Duodenal mucosa (tissue), 2 donors: ENCODE measurements around the gene LEMD1.
"Not testable (repeated sequence)": the region's sequence is repeated elsewhere in the genome, so short reads cannot be mapped to it uniquely, and the experiment has no call there.

Experiments
- H3K27ac ChIP-seq: one replicate; pipeline ENCODE4 v1.7.0; 2013; ENCODE audit warnings: low read depth, low read length
- H3K27me3 ChIP-seq, 2 donors: one replicate each; pipeline ENCODE4 v1.7.0; 2013; ENCODE audit warnings: low read length in 2 of 2, control low read depth in 1 of 2; ENCODE audit not compliant: insufficient read depth in 2 of 2, control insufficient read depth in 1 of 2
- H3K36me3 ChIP-seq, 2 donors: one replicate each; pipeline ENCODE4 v1.7.0; 2013; ENCODE audit warnings: low read length in 2 of 2, control low read depth in 1 of 2; ENCODE audit not compliant: insufficient read depth in 2 of 2, control insufficient read depth in 1 of 2
- H3K4me1 ChIP-seq, 2 donors: one replicate each; pipeline ENCODE4 v1.7.0; 2013; ENCODE audit warnings: low read length in 2 of 2, control low read depth in 1 of 2; ENCODE audit not compliant: insufficient read depth in 2 of 2, control insufficient read depth in 1 of 2
- H3K4me3 ChIP-seq, 2 donors: one replicate each; pipeline ENCODE4 v1.7.0; 2013; ENCODE audit warnings: low read length in 2 of 2, low read depth in 1 of 2
- H3K9ac ChIP-seq, 2 donors: one replicate each; pipeline ENCODE4 v1.7.0; 2013; ENCODE audit warnings: low read length in 2 of 2, low read depth in 1 of 2
- H3K9me3 ChIP-seq, 2 donors: one replicate each; pipeline ENCODE4 v1.7.0; 2013; ENCODE audit warnings: low read length in 2 of 2, control low read depth in 1 of 2; ENCODE audit not compliant: control insufficient read depth in 1 of 2

The LEMD1 gene

DNA sequence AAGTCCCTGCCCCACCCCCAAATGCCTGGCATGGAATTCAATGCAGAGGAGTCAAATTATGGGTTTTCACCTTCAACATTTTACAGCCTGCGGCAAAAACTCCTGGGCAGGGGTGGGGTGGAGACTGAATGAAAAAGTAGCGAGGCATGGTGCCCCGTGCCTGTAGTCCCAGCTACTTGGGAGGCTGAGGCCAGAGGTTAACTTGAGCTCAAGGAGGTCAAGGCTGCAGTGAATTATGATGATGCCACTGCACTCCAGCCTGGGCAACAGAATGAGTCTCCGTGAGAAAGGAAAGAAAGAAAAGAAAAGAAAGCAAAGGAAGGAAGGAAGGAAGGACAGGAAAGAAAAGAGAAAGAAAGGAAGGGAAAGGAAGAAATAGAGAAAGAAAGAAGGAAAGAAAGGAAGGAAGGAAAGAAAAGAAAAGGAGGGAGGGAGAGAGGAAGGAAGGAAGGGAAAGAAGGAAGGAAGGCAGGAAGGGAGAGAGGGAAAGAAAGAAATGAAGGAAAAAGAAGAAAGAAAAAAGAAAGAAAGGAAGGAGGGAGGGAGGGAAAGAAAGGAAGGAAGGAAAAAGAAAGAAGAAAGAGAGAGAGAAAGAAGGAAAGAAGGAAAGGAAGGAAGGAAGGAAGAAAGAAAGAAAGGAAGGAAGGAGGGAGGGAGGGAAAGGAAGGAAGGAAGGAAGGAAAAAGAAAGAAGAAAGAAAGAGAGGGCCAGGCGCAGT, 11.1 kb downstream of the LEMD1 start:
- no peaks in the 10 kb centered on the region for H3K27me3 ChIP-seq
- no peaks in the 10 kb centered on the region for H3K36me3 ChIP-seq
- H3K4me3 ChIP-seq: no peak overlapping the region
- no peak overlapping the region for H3K27ac ChIP-seq
- H3K4me1 ChIP-seq: no peaks in the 10 kb centered on the region
- H3K9me3 ChIP-seq: no peaks in the 10 kb centered on the region
- no peak overlapping the region for H3K9ac ChIP-seq

DNA sequence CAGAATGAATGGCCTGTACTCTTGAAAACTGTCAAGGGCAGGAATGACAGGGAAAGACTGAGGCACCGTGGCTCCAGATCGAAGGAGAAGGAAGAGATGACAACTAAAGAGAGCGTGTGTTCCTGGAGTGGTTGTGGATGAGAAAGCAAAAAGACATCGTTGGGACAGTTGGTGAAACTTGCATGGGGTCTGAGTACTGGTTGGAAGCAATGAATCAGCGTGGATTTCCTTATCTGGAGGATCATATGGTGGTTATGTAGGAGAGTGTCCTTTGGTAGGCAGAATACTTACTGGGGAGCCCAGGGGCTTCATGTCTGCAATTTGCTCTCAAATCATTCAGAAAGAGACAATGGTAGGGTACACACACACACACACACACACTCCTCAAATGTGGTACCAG, 13.9 kb downstream of the LEMD1 start:
- Histone ChIP-seq H3K4me1 (no peaks in the 10 kb centered on the region), H3K27me3 (no peaks in the 10 kb centered on the region), H3K9me3 (no peaks in the 10 kb centered on the region)

DNA sequence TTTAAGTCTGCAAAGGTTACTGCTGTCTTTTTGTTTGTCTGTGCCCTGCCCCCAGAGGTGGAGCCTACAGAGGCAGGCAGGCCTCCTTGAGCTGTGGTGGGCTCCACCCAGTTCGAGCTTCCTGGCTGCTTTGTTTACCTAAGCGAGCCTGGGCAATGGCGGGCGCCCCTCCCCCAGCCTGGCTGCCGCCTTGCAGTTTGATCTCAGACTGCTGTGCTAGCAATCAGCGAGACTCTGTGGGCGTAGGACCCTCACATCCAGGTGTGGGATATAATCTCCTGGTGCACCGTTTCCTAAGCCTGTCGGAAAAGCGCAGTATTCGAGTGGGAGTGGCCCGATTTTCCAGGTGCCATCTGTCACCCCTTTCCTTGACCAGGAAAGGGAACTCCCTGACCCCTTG, 15.6 kb downstream of the LEMD1 start:
- H3K4me1 ChIP-seq, H3K9me3 ChIP-seq, H3K9ac ChIP-seq, H3K27ac ChIP-seq, H3K27me3 ChIP-seq, H3K4me3 ChIP-seq, H3K36me3 ChIP-seq: not testable (repeated sequence)

More for the DNA sequence above, 13.9 kb downstream of the LEMD1 start:
- H3K27ac ChIP-seq: no peak overlapping the region
- no peak overlapping the region for H3K4me3 ChIP-seq
- H3K36me3 ChIP-seq: no peaks in the 10 kb centered on the region
- no peak overlapping the region for H3K9ac ChIP-seq

DNA sequence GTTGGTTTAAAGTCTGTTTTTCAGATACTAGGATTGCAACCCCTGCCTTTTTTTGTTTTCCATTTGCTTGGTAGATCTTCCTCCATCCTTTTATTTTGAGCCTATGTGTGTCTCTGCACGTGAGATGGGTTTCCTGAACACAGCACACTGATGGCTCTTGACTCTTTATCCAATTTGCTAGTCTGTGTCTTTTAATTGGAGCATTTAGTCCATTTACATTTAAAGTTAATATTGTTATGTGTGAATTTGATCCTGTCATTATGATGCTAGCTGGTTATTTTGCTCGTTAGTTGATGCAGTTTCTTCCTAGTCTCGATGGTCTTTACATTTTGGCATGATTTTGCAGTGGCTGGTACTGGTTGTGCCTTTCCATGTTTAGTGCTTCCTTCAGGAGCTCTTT, 17.4 kb downstream of the LEMD1 start:
- not testable (repeated sequence) for H3K9me3 ChIP-seq, H3K27ac ChIP-seq, H3K4me3 ChIP-seq, H3K9ac ChIP-seq, H3K36me3 ChIP-seq, H3K4me1 ChIP-seq, H3K27me3 ChIP-seq

- H3K27me3 ChIP-seq: peaks cover 0 to 2% of the 10 kb centered on the region in 2 donors
- no peak overlapping the region for H3K4me3 ChIP-seq
- no peak overlapping the region for H3K9ac ChIP-seq
- H3K9me3 ChIP-seq: no peaks in the 10 kb centered on the region
- no peak overlapping the region for H3K27ac ChIP-seq
- no peaks in the 10 kb centered on the region for H3K4me1 ChIP-seq
- H3K36me3 ChIP-seq: no peaks in the 10 kb centered on the region
Observed at GRCh38 chr1:205398586-205398985, 23.3 kb downstream of the LEMD1 start.

DNA sequence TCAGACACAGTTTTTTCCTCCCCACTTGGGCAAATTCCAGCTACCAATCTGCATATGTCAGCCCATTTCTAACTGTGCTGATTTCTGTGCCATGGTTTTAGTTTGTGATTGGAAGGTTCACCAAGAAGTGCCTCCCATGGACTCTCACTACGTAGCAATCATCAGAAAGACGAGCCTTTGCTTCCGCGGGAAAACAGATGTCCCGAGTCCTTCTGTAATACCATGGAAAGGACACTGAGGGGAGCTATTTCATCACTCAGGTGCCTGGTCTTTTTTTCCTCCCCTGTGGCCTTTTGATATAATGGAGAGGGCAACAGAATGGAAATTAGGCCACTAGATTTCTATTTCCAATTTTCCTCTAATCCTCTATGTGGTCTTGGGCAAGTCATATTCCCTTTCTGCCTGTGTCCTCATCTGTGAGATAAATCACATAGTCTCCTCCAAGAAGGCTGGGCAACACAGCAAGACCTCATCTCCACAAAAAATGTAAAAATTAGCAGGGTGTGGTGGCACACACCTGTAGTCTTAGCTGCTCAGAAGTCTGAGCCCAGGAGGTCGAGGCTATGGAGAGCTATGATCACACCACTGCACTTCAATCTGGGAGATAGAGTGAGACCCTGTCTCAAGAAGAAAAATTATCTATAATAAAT, 24.8 kb downstream of the LEMD1 start:
- Histone ChIP-seq H3K36me3 (no peaks in the 10 kb centered on the region), H3K27ac (no peak overlapping the region), H3K4me3 (no peak overlapping the region), H3K4me1 (no peaks in the 10 kb centered on the region), H3K27me3 (peaks cover 0 to 2% of the 10 kb centered on the region in 2 donors), H3K9ac (no peak overlapping the region), H3K9me3 (no peaks in the 10 kb centered on the region)

DNA sequence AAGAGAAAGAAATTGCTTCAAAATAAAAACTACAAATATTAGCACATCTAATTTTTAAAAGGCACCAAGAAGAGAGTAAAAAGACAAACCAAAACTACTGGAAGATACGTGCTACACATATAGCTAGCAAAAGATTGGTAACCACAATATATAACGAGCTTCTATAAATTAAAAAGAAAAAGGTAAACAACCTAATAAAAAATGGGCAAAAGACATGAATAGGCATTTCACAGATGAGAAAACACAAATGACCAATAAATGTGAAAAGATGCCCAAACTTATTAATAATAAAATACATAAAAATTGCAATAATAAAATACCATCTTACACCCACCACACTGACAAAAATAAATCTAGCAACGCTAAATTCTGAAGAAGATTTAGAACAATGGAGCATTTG, 26.2 kb downstream of the LEMD1 start:
- Histone ChIP-seq H3K27ac (no peak overlapping the region), H3K9ac (no peak overlapping the region), H3K4me1 (peaks cover 0 to 5% of the 10 kb centered on the region in 2 donors), H3K4me3 (no peak overlapping the region), H3K27me3 (peaks cover 0 to 2% of the 10 kb centered on the region in 2 donors), H3K36me3 (no peaks in the 10 kb centered on the region), H3K9me3 (no peaks in the 10 kb centered on the region)

- Histone ChIP-seq H3K27me3 (peaks cover 0 to under 1% of the 10 kb centered on the region in 2 donors), H3K9me3 (no peaks in the 10 kb centered on the region), H3K36me3 (no peaks in the 10 kb centered on the region), H3K9ac (no peak overlapping the region), H3K4me1 (peaks cover 0 to 5% of the 10 kb centered on the region in 2 donors), H3K27ac (no peak overlapping the region), H3K4me3 (no peak overlapping the region)
Observed at GRCh38 chr1:205392650-205393049, 29.2 kb downstream of the LEMD1 start.

- Histone ChIP-seq H3K4me3 (no peak overlapping the region), H3K9me3 (no peaks in the 10 kb centered on the region), H3K9ac (no peak overlapping the region), H3K27ac (no peak overlapping the region), H3K36me3 (no peaks in the 10 kb centered on the region), H3K27me3 (no peaks in the 10 kb centered on the region), H3K4me1 (peaks cover 0 to 5% of the 10 kb centered on the region in 2 donors)
Observed at GRCh38 chr1:205391386-205391785, 30.5 kb downstream of the LEMD1 start.

DNA sequence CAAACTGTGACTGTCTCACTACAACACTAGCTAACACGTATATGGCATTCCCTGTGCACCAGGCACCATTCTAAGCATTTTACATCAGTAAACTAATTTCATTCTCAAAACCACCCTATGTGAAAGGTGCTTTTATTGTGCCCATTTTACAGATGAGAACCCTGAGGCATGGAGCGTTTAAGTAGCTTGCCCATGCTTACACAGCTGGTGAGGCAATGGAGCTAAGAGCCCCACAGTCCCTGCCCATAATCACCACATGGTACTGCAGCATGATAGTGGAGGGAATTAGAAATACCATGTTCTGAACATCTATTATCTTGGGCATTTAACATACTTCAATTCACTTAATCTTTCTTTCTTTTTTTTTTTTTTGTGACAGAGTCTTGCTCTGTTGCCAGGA, 34.0 kb downstream of the LEMD1 start:
- Histone ChIP-seq H3K9ac (no peak overlapping the region), H3K27me3 (no peaks in the 10 kb centered on the region), H3K36me3 (no peaks in the 10 kb centered on the region), H3K27ac (no peak overlapping the region), H3K9me3 (no peaks in the 10 kb centered on the region), H3K4me1 (peaks cover 0 to 5% of the 10 kb centered on the region in 2 donors), H3K4me3 (no peak overlapping the region)
